ENCODE data around the gene TRIM62.

GRCh38 chr1:33165209-33165608 lies 16.6 kb downstream of the TRIM62 start:
- no peak for TF ChIP-seq CTCF (IDR thresholded peaks at IDR 0.05)
- TF ChIP-seq ZFX (IDR thresholded peaks at IDR 0.05; ENCODE audit: borderline replicate concordance) = no peak
